Astrocyte (in vitro differentiated cells and primary cell): ENCODE results near the gene LIN7B. TPM values are rescaled to one million over a fixed set of nuclear protein-coding genes. Genes with fewer than 3 reads are reported as not detected.
A peak's percentile ranks its signal among the peaks of the same experiment; 100 is the strongest.

Experiments
- DNase-seq: peaks from one replicate; pipeline ENCODE4 v3.0.0-alpha.2; 2010; ENCODE audit warnings: low read depth
- FAIRE-seq: peaks from 2 replicates; lab custom pipeline; 2011; peaks lifted over from hg19 to GRCh38; lab: Jason Lieb, UNC
- H2AFZ ChIP-seq: 2 replicates; pipeline ENCODE4 v1.6.0; 2012; ENCODE audit warnings: low read depth, low read length, inconsistent platforms
- H3K27ac ChIP-seq: 2 replicates; pipeline ENCODE4 v1.5.1; 2011; ENCODE audit warnings: low read depth, low read length, inconsistent platforms
- H3K27me3 ChIP-seq: 2 replicates; pipeline ENCODE4 v1.6.0; 2011; ENCODE audit warnings: low read length, inconsistent platforms; ENCODE audit not compliant: insufficient read depth
- H3K36me3 ChIP-seq: 2 replicates; pipeline ENCODE4 v1.5.1; 2011; ENCODE audit warnings: low read length, inconsistent platforms; ENCODE audit not compliant: insufficient read depth
- H3K4me1 ChIP-seq: 2 replicates; pipeline ENCODE4 v1.5.1; 2011; ENCODE audit warnings: low read length, inconsistent platforms; ENCODE audit not compliant: insufficient read depth
- H3K4me2 ChIP-seq: 2 replicates; pipeline ENCODE4 v1.6.0; 2012; ENCODE audit warnings: low read length, inconsistent platforms
- H3K4me3 ChIP-seq: 2 replicates; pipeline ENCODE4 v1.5.1; 2011; ENCODE audit warnings: low read depth, mild to moderate bottlenecking, low read length, inconsistent platforms; ENCODE audit not compliant: insufficient read depth
- H3K79me2 ChIP-seq: 2 replicates; pipeline ENCODE4 v1.6.0; 2012; ENCODE audit warnings: mild to moderate bottlenecking, low read length, inconsistent platforms; ENCODE audit not compliant: insufficient read depth
- H3K9ac ChIP-seq: 2 replicates; pipeline ENCODE4 v1.6.0; 2012; ENCODE audit warnings: mild to moderate bottlenecking, low read length, inconsistent platforms
- H3K9me3 ChIP-seq: 2 replicates; pipeline ENCODE4 v1.5.1; 2012; ENCODE audit warnings: low read depth, mild to moderate bottlenecking, low read length, inconsistent platforms; ENCODE audit not compliant: insufficient read depth
- H4K20me1 ChIP-seq: 2 replicates; pipeline ENCODE4 v1.6.0; 2012; ENCODE audit warnings: low read length, inconsistent platforms; ENCODE audit not compliant: insufficient read depth
- H3K27ac Mint-ChIP-seq: one replicate; pipeline ENCODE4 v1.8.0; 2021; ENCODE audit warnings: mild to moderate bottlenecking, mixed read lengths; ENCODE audit not compliant: unreplicated experiment
- H3K27me3 Mint-ChIP-seq: one replicate; pipeline ENCODE4 v1.8.0; 2021; ENCODE audit warnings: low read depth, mixed read lengths; ENCODE audit not compliant: unreplicated experiment
- H3K36me3 Mint-ChIP-seq: one replicate; pipeline ENCODE4 v1.8.0; 2021; ENCODE audit warnings: low read depth, mixed read lengths; ENCODE audit not compliant: unreplicated experiment
- H3K4me1 Mint-ChIP-seq: one replicate; pipeline ENCODE4 v1.8.0; 2021; ENCODE audit warnings: low read depth, mixed read lengths; ENCODE audit not compliant: unreplicated experiment
- H3K4me3 Mint-ChIP-seq: one replicate; pipeline ENCODE4 v1.8.0; 2021; ENCODE audit warnings: mild to moderate bottlenecking, moderate library complexity, mixed read lengths; ENCODE audit not compliant: unreplicated experiment
- H3K9me3 Mint-ChIP-seq: one replicate; pipeline ENCODE4 v1.8.0; 2021; ENCODE audit warnings: mild to moderate bottlenecking, mixed read lengths; ENCODE audit not compliant: unreplicated experiment
- EZH2 ChIP-seq: IDR thresholded peaks from 2 replicates; pipeline ENCODE4 v1.6.1; 2012; ENCODE audit warnings: mild to moderate bottlenecking, low read length, inconsistent platforms; ENCODE audit not compliant: insufficient read depth
- total RNA-seq: library from RNA; stranded (reverse); gene quantifications from 2 replicates; pipeline ENCODE4 v1.2.1, GENCODE V29; 2021
- TF ChIP-seq, protein P1 (sequence below): IDR thresholded peaks from 2 replicates; pipeline ENCODE4 v1.5.1; 2011; ENCODE audit warnings: low read depth, mild to moderate bottlenecking, inconsistent platforms, low read length, moderate library complexity; ENCODE audit not compliant: insufficient read depth

LIN7B gene
- total RNA-seq, 1 donor from 2014 or later = 8.9 TPM

DNA sequence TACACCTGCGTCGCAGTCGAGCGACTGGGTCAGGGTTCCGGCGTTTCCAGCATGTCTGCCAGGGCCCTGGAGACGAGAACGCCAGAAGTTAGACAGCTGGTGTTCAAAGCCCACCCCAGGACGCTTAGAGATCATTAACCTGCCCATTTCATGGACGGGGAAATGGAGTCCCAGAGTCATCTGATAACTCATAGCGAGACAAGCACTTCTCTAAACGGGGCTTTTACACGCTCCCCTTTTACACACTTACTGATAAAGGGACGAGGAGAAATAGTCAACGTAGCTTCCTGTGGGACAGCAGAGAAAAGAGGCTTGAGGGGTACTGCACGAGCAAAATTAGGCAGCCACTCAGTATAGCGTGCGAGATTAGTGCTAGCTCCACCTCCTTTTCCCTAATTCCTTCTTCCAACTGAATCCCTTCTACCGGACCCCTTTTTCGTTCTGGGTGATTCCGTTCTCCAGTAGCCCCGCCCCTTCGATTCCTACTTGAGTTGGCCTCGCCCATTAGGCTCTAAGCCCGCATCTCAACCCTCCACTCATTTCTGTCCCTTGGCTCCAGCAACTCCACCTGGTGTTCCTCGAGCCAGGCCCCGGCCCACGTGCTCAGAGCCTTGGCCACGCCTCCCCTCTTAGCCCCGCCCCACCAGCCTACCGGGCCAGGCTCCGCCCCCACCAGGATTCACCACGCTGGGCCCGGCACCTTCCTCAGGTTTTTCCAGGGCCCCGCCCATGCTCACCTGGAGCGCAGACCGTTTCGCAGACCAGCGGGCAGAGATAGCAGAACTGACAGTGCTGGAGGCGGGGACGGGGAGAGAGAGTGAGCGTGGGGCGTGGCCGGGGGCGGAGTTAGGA, 37.3 kb downstream of the LIN7B start:
- Mint-ChIP-seq H3K27me3 (peaks cover 38% of the 10 kb centered on the region), H3K27ac (peak overlapping the region; percentile 69), H3K9me3 (peaks cover 19% of the 10 kb centered on the region), H3K4me3 (peak overlapping the region; percentile 80), H3K36me3 (peaks cover 9% of the 10 kb centered on the region), H3K4me1 (no peaks in the 10 kb centered on the region)
- Histone ChIP-seq H3K27me3 (peaks cover 2% of the 10 kb centered on the region), H3K4me1 (peaks cover 8% of the 10 kb centered on the region), H3K36me3 (no peaks in the 10 kb centered on the region), H4K20me1 (no peaks in the 10 kb centered on the region), H3K9me3 (no peaks in the 10 kb centered on the region), H3K79me2 (no peaks in the 10 kb centered on the region), H2AFZ (no peak overlapping the region), H3K4me3 (peak overlapping the region; percentile 83), H3K4me2 (peak overlapping the region; percentile 97), H3K27ac (no peak overlapping the region), H3K9ac (no peak overlapping the region)
- TF ChIP-seq, protein P1, sequence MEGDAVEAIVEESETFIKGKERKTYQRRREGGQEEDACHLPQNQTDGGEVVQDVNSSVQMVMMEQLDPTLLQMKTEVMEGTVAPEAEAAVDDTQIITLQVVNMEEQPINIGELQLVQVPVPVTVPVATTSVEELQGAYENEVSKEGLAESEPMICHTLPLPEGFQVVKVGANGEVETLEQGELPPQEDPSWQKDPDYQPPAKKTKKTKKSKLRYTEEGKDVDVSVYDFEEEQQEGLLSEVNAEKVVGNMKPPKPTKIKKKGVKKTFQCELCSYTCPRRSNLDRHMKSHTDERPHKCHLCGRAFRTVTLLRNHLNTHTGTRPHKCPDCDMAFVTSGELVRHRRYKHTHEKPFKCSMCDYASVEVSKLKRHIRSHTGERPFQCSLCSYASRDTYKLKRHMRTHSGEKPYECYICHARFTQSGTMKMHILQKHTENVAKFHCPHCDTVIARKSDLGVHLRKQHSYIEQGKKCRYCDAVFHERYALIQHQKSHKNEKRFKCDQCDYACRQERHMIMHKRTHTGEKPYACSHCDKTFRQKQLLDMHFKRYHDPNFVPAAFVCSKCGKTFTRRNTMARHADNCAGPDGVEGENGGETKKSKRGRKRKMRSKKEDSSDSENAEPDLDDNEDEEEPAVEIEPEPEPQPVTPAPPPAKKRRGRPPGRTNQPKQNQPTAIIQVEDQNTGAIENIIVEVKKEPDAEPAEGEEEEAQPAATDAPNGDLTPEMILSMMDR = no peak
- no peak for TF ChIP-seq EZH2
- no peak for FAIRE-seq
- no peak for DNase-seq

DNA sequence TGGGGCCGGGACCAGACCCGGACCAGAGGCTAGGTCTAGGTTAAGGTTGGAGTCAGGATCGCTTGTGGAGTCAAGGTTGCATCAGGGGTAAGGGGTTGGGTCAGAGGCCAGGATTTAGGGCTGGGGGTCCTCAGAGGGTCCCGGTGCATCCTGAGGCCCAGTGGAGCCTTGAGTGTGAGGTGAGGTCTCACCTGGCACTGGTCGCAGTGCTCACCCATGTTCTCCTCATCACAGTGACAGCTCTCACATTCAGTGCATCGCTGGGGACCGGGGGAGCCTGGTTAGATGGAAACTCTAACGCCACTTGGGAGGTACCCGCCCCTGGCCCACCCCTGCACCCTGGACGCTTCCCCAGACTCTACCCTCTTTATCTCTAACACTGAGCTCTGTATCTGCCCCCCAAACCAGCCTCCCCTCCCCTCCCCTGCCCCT, 38.0 kb downstream of the LIN7B start:
- peaks cover 8% of the 10 kb centered on the region for H3K4me1 ChIP-seq
- no peaks in the 10 kb centered on the region for H3K36me3 ChIP-seq
- H2AFZ ChIP-seq = no peak overlapping the region
- no peak overlapping the region for H3K4me3 ChIP-seq
- DNase-seq (no peak), FAIRE-seq (no peak)
- H3K79me2 ChIP-seq = no peaks in the 10 kb centered on the region
- H3K9ac ChIP-seq = no peak overlapping the region
- no peak overlapping the region for H3K4me3 Mint-ChIP-seq
- peaks cover 9% of the 10 kb centered on the region for H3K36me3 Mint-ChIP-seq
- H3K9me3 ChIP-seq = no peaks in the 10 kb centered on the region
- TF ChIP-seq EZH2 = no peak
- TF ChIP-seq, protein P1 = no peak
- no peaks in the 10 kb centered on the region for H3K4me1 Mint-ChIP-seq
- H3K27ac Mint-ChIP-seq = no peak overlapping the region
- H3K27ac ChIP-seq = no peak overlapping the region
- peaks cover 19% of the 10 kb centered on the region for H3K9me3 Mint-ChIP-seq
- no peak overlapping the region for H3K4me2 ChIP-seq
- no peaks in the 10 kb centered on the region for H4K20me1 ChIP-seq
- H3K27me3 Mint-ChIP-seq = peaks cover 38% of the 10 kb centered on the region
- peaks cover 2% of the 10 kb centered on the region for H3K27me3 ChIP-seq
